Liver (tissue), 9 donors: Measurements from ENCODE around the gene RIMKLA. TPM values are rescaled to one million over a fixed set of nuclear protein-coding genes. Genes with fewer than 3 reads are reported as not detected.

Source experiments
- DNase-seq: peaks from one replicate; pipeline ENCODE4 v3.0.0-alpha.2; 2017; ENCODE audit warnings: low spot score
- H3K27ac ChIP-seq, 2 donors: one replicate each; pipeline ENCODE4 v1.7.0; 2013; ENCODE audit warnings: inconsistent platforms in 2 of 2, low read length in 2 of 2, control low read depth in 1 of 2, low read depth in 1 of 2, mild to moderate bottlenecking in 1 of 2
- H3K27me3 ChIP-seq, 4 donors: one replicate each; pipeline versions ENCODE4 v1.6.1 to v1.7.0; 2013; ENCODE audit warnings: low read length in 3 of 4, inconsistent platforms in 1 of 4, mild to moderate bottlenecking in 1 of 4, moderate library complexity in 1 of 4; ENCODE audit not compliant: control insufficient read depth in 4 of 4, insufficient read depth in 4 of 4
- H3K36me3 ChIP-seq, 4 donors: one replicate each; pipeline versions ENCODE4 v1.6.1 to v1.7.0; 2013; ENCODE audit warnings: low read length in 3 of 4, mild to moderate bottlenecking in 3 of 4, low read depth in 1 of 4, moderate library complexity in 1 of 4; ENCODE audit not compliant: control insufficient read depth in 4 of 4, insufficient read depth in 3 of 4
- H3K4me1 ChIP-seq, 4 donors: one replicate each; pipeline versions ENCODE4 v1.6.1 to v1.7.0; 2013; ENCODE audit warnings: low read length in 3 of 4, mild to moderate bottlenecking in 3 of 4, moderate library complexity in 1 of 4; ENCODE audit not compliant: control insufficient read depth in 4 of 4, insufficient read depth in 4 of 4
- H3K4me3 ChIP-seq, 3 donors: one replicate each; pipeline versions ENCODE4 v1.6.1 to v1.7.0; 2013; ENCODE audit warnings: low read length in 3 of 3, control low read depth in 1 of 3, low read depth in 1 of 3, mild to moderate bottlenecking in 1 of 3
- H3K9ac ChIP-seq, 2 donors: one replicate each; pipeline ENCODE4 v1.7.0; 2013; ENCODE audit warnings: low read length in 2 of 2, mild to moderate bottlenecking in 2 of 2, moderate library complexity in 2 of 2, control low read depth in 1 of 2, low read depth in 1 of 2
- H3K9me3 ChIP-seq, 4 donors: one replicate each; pipeline versions ENCODE4 v1.6.1 to v1.7.0; 2013; ENCODE audit warnings: low read length in 3 of 4; ENCODE audit not compliant: control insufficient read depth in 4 of 4
- ATF3 ChIP-seq: IDR thresholded peaks from 2 replicates; pipeline ENCODE4 v1.6.1; 2016; ENCODE audit warnings: antibody characterized with exemption
- EGR1 ChIP-seq, 2 donors: IDR thresholded peaks; 2 replicates each; pipeline ENCODE4 v1.6.1; 2016 to 2018; ENCODE audit warnings: antibody characterized with exemption in 2 of 2, low read depth in 2 of 2
- FOXA1 ChIP-seq: IDR thresholded peaks from 2 replicates; pipeline ENCODE4 v1.6.1; 2016; ENCODE audit warnings: antibody characterized with exemption
- GABPA ChIP-seq, 2 donors: IDR thresholded peaks in 1 of 2; conservative IDR thresholded peaks in 1 of 2; 2 replicates each; pipeline ENCODE4 v1.6.1; 2016; ENCODE audit warnings: antibody characterized with exemption in 2 of 2, mild to moderate bottlenecking in 1 of 2, moderate library complexity in 1 of 2
- HNF4A ChIP-seq, 2 donors: conservative IDR thresholded peaks; 2 replicates each; pipeline ENCODE4 v1.6.1; 2016; ENCODE audit warnings: antibody characterized with exemption in 2 of 2, mild to moderate bottlenecking in 2 of 2
- HNF4G ChIP-seq: IDR thresholded peaks from 2 replicates; pipeline ENCODE4 v1.6.1; 2016; ENCODE audit warnings: antibody characterized with exemption
- JUND ChIP-seq, 2 donors: IDR thresholded peaks; 2 replicates each; pipeline ENCODE4 v1.6.1; 2016; ENCODE audit warnings: antibody characterized with exemption in 2 of 2
- MAX ChIP-seq: IDR thresholded peaks from 2 replicates; pipeline ENCODE4 v1.6.1; 2016; ENCODE audit warnings: antibody characterized with exemption
- NR2F2 ChIP-seq: IDR thresholded peaks from 2 replicates; pipeline ENCODE4 v1.6.1; 2016; ENCODE audit warnings: antibody characterized with exemption
- RAD21 ChIP-seq, 2 donors: IDR thresholded peaks; 2 replicates each; pipeline ENCODE4 v1.6.1; 2016; ENCODE audit warnings: antibody characterized with exemption in 2 of 2, mild to moderate bottlenecking in 2 of 2
- REST ChIP-seq: IDR thresholded peaks from 2 replicates; pipeline ENCODE4 v1.6.1; 2016; ENCODE audit warnings: antibody characterized with exemption, mild to moderate bottlenecking
- RXRA ChIP-seq, 2 donors: IDR thresholded peaks; 2 replicates each; pipeline ENCODE4 v1.6.1; 2017 to 2018; ENCODE audit warnings: antibody characterized with exemption in 2 of 2, mild to moderate bottlenecking in 1 of 2
- SP1 ChIP-seq: IDR thresholded peaks from 2 replicates; pipeline ENCODE4 v1.6.1; 2018; ENCODE audit warnings: antibody characterized with exemption, mild to moderate bottlenecking
- TAF1 ChIP-seq: conservative IDR thresholded peaks from 2 replicates; pipeline ENCODE4 v1.6.1; 2016; ENCODE audit warnings: antibody characterized with exemption, mild to moderate bottlenecking
- YY1 ChIP-seq: IDR thresholded peaks from 2 replicates; pipeline ENCODE4 v1.6.1; 2016; ENCODE audit warnings: antibody characterized with exemption, mild to moderate bottlenecking
- ZBTB33 ChIP-seq: IDR thresholded peaks from 2 replicates; pipeline ENCODE4 v1.6.1; 2016; ENCODE audit warnings: antibody characterized with exemption
- WGBS: extraction: QIAGEN DNeasy Blood & Tissue Kit; methylation state at CpG from one replicate; pipeline ENCODE4 v1.1.7; 2013; 5-methylcytosine and 5-hydroxymethylcytosine counted together
- polyA plus RNA-seq, 2 donors: library from polyadenylated mRNA; stranded (reverse) in 1 of 2; unstranded in 1 of 2; fragments of 200-250 nt in 1 of 2; fragments of >200 nt in 1 of 2; fragmentation: Nextera tagmentation in 1 of 2; extraction: Ambion mirVana in 1 of 2; gene quantifications; one replicate each; pipeline versions ENCODE4 v1.2.1 to v1.2.3, GENCODE V29; 2013 to 2015
- total RNA-seq, 2 donors: library from RNA; depleted of rRNA; stranded (reverse); fragments of >200 nt; gene quantifications; one replicate each; pipeline ENCODE4 v1.2.3, GENCODE V29; 2014
- donor health status: healthy.
- donor health status: healthy.
- donor health status: healthy.
- donor health status: healthy.
- donor health status: healthy.

The RIMKLA gene
- total and polyA plus RNA-seq, 4 donors: 0.03 to 0.09 (median 0.08) TPM

GRCh38 chr1:42335050-42335808 lies 45.4 kb upstream of the RIMKLA start, which contains the start of gene FOXJ3:
Gene FOXJ3 (minus strand): TSS chr1:42335235. CDS start chr1:42311093, 24,142 bp downstream.
- TF ChIP-seq YY1: peak; percentile 30
- peak in 1 of 2 donors; percentile 17 for TF ChIP-seq EGR1 (IDR thresholded peaks at IDR 0.05; ENCODE audit: low read depth in 2 of 2)
- no peak for TF ChIP-seq RAD21 (IDR thresholded peaks at IDR 0.05)
- peak in 1 of 2 donors; percentile 71 for TF ChIP-seq GABPA (IDR thresholded peaks at IDR 0.05 in 1 of 2, conservative IDR thresholded peaks at IDR 0.05 in 1 of 2)
- TF ChIP-seq REST: no peak
- peak in 1 of 2 donors; percentile 23 for TF ChIP-seq RXRA (IDR thresholded peaks at IDR 0.05)
- no peaks in the 10 kb centered on the region for H3K9me3 ChIP-seq
- H3K4me3 ChIP-seq: peak within 1 kb of the TSS; percentile 91 to 100 (median 95)
- peak within 1 kb of the TSS; percentile 98 to 99 for H3K27ac ChIP-seq
- H3K36me3 ChIP-seq: no peaks in the 10 kb centered on the region
- peak within 1 kb of the TSS; percentile 90 to 99 for H3K9ac ChIP-seq
- peak; percentile 93 for DNase-seq
- H3K27me3 ChIP-seq: no peaks in the 10 kb centered on the region
- peaks cover 9 to 31% (median 19%) of the 10 kb centered on the region in 4 donors for H3K4me1 ChIP-seq
- WGBS: under 1% methylated on average over 79 of the region's 79 CpGs

GRCh38 chr1:42335809-42336518 lies 44.6 kb upstream of the RIMKLA start:
- Histone ChIP-seq H3K4me1 (peaks cover 9 to 28% (median 19%) of the 10 kb centered on the region in 4 donors), H3K36me3 (no peaks in the 10 kb centered on the region), H3K4me3 (peak overlapping the region; percentile 91 to 100 (median 95)), H3K27ac (peak overlapping the region; percentile 98 to 99), H3K9ac (peak overlapping the region; percentile 90 to 99), H3K27me3 (no peaks in the 10 kb centered on the region), H3K9me3 (no peaks in the 10 kb centered on the region)
- 3% methylated on average over 9 of the region's 9 CpGs for WGBS
- DNase-seq: no peak
- peak; percentile 70 for TF ChIP-seq REST
- TF ChIP-seq SP1: peak; percentile 33
- TF ChIP-seq HNF4G: peak; percentile 58
- peak; percentile 88 to 97 for TF ChIP-seq JUND (IDR thresholded peaks at IDR 0.05)
- peak; percentile 75 to 77 for TF ChIP-seq HNF4A (conservative IDR thresholded peaks at IDR 0.05)
- TF ChIP-seq ZBTB33: no peak
- peak; percentile 29 for TF ChIP-seq YY1
- TF ChIP-seq EGR1 (IDR thresholded peaks at IDR 0.05; ENCODE audit: low read depth in 2 of 2): peak in 1 of 2 donors; percentile 84
- peak; percentile 88 for TF ChIP-seq TAF1
- no peak for TF ChIP-seq FOXA1
- peak; percentile 51 for TF ChIP-seq MAX
- peak; percentile 34 to 72 for TF ChIP-seq RXRA (IDR thresholded peaks at IDR 0.05)
- no peak for TF ChIP-seq GABPA (IDR thresholded peaks at IDR 0.05 in 1 of 2, conservative IDR thresholded peaks at IDR 0.05 in 1 of 2)
- TF ChIP-seq RAD21 (IDR thresholded peaks at IDR 0.05): peak; percentile 30 to 40
- TF ChIP-seq NR2F2: no peak
- no peak for TF ChIP-seq ATF3
